Measurements from ENCODE around the gene OSGIN1.
"Not testable (repeated sequence)": the region's sequence is repeated elsewhere in the genome, so short reads cannot be mapped to it uniquely, and the experiment has no call there.

OSGIN1 gene

DNA sequence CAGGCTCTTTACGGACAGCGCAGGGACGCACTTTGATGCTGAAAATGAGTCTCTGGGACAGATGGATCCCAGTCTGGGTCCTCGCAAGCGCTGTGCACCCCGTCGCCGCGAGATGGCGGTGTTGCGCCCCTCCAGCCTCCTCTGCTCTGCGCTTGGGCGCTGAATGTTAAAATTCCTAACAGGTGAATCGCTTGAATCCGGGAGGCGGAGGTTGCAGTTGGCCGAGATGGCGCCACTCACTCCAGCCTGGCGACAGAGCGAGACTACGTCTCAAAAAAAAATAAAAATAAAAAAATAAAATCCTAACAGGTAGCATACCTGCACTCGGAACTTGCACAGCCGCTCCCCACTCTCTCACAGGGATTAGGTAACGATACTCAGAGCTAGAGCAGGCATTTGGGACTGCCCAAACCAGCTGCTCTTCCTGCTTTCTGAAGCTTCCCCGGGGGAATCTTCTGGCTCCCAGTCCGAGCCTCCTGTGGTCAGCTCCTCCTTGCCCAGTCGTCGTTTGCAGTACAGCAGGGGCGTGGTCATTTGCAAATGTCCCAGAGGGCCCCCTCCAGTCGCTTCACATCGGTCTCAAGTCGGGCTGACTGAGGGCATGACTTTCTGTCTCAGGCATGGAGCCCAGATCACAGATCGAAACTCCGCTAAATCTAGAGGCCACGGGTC lies 26.2 kb upstream of the OSGIN1 start:
- peak; percentile 64 for DNase-seq

DNA sequence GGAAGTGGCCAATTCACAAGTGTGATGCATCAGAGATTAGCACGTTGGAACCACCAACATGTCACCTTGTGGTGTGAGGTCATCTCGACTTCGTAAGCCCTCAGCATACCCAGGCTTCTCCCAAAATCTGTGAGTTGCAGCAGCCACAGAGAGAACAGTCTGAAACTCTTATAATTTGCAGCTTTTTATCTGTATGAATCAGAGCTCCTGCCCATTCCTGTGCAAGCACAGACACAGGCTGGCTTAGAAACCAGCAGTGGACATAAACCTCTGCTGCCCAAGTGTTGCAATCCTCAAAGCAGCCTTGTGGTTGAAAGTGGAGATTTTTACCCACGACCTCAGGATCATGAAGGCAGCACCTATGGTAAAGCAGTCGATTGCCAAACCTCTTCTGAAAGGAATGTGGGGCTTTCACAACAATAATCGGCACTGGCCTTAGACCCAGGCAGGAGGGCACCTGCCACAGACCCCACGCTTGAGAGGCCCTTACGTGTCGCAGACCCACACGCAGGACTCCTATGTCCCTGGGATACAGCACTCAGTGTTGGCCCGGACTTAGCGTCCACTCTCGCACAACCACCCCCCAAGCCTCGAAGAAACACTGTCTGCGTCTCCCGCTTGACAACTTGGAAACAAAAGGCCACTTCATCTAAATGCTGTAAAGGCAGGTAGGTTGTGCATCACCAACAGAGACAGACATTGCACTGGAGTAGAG lies 24.5 kb upstream of the OSGIN1 start:
- DNase-seq, result no peak

GRCh38 chr16:83929811-83930555 lies 23.1 kb upstream of the OSGIN1 start:
- DNase-seq, result no peak

DNA sequence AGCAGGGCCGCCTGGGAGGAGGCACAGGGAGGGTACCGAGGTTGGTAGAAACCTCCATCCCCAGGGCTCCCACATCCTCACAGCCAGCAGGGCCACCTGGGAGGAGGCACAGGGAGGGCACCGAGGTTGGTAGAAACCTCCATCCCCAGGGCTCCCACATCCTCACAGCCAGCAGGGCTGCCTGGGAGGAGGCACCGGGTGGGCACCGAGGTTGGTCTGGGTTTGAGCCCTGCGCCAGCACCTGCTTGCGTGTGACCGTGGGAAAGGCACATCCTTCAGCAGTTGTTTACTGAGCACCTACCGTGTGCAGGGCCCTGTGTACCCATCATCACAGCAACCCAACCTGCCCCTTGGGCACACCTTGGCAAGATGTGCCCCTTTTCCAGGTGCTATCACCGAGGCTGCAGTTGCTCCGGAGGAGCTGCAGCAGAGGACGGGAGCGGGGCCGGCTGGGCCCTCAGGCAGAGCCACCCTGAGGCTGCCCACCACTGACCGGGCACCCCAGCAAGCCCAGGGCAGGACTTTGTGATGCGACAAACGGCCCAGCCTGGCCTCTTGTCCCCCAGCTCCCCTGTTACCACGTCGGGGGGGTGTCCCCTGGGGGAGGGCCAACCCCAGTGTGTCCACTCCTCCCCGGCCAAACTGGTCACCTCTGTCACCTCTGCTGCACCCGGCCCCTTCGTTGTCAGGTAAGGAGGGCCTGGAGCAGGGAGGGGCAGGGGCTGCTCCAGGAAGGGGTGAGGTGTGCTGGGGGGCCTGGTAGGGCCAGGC lies 22.1 kb upstream of the OSGIN1 start:
- DNase-seq, result no peak

DNA sequence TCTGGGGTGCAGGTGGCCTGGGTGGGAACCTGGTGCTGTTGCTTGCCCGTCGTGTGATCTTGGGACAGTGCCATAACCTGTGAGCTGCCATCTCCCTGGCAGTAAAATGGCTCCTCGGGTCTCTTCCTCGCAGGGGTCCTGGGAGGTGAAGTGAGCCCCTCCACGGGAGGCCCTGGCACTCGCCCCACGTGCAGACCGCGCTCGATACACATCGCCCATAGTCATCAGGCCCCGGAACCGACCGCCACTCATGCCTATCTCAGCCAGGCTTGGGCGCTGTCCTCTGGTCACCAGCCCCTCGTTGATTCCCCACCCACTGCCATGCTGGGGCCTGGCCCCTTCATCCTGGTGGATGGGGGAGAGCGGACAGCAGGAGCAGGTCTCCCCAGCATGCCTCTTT lies 21.5 kb upstream of the OSGIN1 start:
- no peak for DNase-seq

GRCh38 chr16:83932304-83932703 lies 20.7 kb upstream of the OSGIN1 start:
- DNase-seq, result no peak

DNA sequence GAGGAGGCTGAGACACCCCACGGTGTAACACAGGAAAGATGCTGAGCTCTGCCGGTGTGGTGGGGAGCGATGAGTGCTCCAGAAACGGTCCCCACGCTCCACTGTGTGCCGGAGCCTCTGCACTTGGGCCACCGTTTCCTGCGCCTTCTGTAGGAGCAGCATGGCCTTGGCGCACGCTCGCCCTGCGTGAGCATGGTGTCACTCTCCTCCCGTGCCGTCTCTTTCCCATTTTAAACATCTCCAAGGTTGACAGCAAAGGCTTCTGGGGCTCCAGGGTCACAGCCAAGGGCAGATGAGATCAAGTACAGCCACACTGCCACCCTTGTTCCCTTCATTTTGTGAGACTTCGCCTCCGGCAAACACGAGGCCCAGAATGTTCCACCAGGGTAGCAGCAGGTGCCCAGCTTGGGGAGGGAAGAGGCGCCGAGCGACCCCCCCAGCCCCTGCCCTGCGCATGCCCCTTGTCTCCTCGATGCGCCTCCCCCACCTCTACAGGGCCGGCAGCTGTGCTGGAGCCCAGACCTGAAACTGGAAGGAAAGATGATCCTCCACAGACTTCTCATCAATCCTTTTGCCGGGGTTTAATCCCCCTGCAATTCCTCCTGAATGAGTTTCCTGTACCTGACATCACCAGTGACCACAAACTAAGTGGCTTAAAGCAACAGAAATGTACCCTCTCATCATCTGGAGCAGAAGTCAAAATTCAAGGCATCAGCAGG lies 19.9 kb upstream of the OSGIN1 start:
- DNase-seq, result no peak

GRCh38 chr16:83933885-83934683 lies 19.0 kb upstream of the OSGIN1 start:
- no peak for DNase-seq

GRCh38 chr16:83934684-83934977 lies 18.4 kb upstream of the OSGIN1 start:
- DNase-seq, result no peak

DNA sequence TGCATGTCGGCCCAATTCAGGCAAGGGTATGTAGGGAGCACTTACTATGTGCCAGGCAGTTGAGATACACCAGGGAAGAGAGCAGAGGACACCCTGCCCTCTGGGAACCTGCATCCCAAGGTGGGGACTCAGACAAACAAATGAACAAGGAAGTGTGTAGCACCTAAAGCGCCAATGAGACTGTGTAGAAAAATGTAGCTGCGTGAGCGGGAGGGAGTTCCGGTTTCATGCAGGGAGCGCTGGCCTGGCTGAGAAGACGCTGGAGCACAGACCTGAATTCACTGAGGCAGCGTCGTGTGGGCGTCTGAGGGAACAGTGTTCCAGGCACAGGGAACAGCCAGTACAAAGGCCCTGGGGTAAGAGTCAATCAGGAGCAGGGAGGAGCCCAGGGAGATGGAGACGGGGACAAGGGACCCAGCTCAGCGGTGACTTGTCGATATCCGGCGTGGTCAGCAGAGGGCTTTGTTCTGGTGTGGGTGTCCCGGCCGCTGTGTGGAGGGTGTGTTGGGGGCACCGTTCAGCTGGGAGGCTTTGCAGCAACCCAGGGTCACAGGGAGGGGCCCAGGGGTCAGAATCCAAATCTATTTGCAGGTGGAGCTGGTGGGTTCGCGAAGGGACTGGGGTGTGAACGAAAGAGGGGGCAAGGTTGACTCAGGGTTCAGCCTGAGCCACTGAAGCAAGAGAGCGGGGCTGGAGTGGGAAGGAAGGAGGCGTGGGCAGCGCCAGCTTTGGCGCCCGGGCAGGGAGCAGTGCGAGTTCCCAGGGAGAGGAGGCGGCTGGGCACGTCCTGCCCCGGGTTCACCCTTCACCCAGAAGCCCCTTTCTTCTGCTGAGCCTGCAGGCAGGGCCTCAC lies 17.8 kb upstream of the OSGIN1 start:
- DNase-seq, result no peak

GRCh38 chr16:83935858-83936255 lies 17.2 kb upstream of the OSGIN1 start:
- DNase-seq, result no peak

DNA sequence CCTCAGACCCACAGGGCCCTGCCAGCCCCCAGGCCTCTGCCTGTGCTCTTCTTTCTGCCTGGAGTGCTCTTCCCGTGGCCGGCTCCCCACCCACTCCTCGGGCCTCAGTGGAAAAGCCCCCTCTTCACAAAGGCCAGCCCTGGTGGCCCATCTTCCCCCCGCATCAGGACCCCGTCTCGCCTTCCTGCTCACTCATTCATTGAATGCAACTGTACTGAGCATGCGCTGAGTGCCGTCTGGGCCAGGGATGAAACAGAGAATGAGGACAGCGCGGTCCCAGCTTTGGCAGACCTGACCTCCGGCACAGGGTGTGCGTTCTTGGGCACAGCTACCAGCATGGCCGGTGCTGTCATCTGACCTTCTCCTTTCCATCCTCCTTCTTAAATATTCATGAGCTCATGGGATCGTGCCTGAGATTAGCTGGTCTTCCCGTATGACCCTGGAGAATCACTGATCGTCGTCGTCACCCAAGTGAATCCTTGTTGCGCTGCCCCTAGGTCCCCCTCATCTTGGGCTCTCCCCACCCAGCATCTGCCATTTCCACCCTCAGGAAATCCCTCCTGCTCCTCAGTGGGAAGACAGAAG lies 16.4 kb upstream of the OSGIN1 start:
- DNase-seq, result no peak

DNA sequence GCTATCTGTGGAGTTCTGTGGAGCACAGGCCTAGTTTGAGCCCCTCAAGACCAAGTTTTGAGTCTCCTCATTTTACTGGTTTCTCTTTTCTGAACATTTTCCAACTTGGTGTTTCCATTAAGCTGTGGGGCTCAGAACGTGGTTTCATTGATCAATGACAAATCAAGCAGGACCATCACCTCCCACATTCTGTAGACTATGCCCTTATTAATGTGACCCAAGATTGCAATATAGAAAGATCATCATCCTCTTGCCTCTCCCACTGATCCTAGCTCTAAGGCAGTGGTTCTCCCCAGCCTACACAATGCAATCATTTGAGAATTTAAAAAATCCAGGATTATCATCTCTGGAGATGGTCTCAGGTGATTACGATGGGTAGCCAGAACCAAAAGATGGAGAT lies 15.8 kb upstream of the OSGIN1 start:
- DNase-seq, result no peak

GRCh38 chr16:83937922-83938885 lies 14.8 kb upstream of the OSGIN1 start:
- no peak for DNase-seq

GRCh38 chr16:83939266-83939855 lies 13.7 kb upstream of the OSGIN1 start:
- DNase-seq, result no peak

- no peak for DNase-seq
Observed at GRCh38 chr16:83940119-83940518, 12.9 kb upstream of the OSGIN1 start.

- DNase-seq, result no peak
Observed at GRCh38 chr16:83940630-83941378, 12.2 kb upstream of the OSGIN1 start.

GRCh38 chr16:83941546-83941945 lies 11.5 kb upstream of the OSGIN1 start:
- DNase-seq, result not testable (repeated sequence)
